ENCODE data around the gene NEDD4L.

DNA sequence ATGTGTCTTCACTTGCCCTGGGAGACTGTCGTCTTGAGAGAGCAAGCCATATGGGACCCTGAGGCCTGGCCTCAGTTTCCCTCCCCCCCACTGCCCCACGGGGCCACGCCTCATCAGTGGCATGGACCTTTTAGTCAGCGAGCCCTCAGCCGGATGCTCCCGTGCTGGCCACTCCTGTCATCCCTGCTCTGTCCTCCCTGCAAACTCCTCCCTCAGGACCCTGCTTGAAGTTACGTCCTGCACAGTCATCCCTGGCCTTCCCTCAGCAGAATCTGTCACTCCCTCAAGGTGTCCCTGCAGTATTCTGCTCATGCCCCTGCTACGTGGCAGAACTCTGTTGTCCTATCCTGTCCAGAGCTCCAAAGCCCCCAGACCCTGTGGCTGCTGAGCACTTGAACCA lies 265.1 kb downstream of the NEDD4L start:
- TF ChIP-seq, protein P1, sequence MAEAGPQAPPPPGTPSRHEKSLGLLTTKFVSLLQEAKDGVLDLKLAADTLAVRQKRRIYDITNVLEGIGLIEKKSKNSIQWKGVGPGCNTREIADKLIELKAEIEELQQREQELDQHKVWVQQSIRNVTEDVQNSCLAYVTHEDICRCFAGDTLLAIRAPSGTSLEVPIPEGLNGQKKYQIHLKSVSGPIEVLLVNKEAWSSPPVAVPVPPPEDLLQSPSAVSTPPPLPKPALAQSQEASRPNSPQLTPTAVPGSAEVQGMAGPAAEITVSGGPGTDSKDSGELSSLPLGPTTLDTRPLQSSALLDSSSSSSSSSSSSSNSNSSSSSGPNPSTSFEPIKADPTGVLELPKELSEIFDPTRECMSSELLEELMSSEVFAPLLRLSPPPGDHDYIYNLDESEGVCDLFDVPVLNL (IDR thresholded peaks at IDR 0.05; ENCODE audit: low read depth, low read length) = no peak
- TF ChIP-seq BHLHE40 (IDR thresholded peaks at IDR 0.05; ENCODE audit: borderline replicate concordance in 1 of 2, low read depth in 2 of 2, low read length in 1 of 2) = no peak
- TF ChIP-seq ZZZ3 (IDR thresholded peaks at IDR 0.05; ENCODE audit: control insufficient read depth, insufficient read length, low read depth) = no peak
